ENCODE data around the gene PDE1C. TPM values are rescaled to one million over a fixed set of nuclear protein-coding genes. Genes with fewer than 3 reads are reported as not detected.

PDE1C gene
- total RNA-seq, 2 experiments from 2014 or later = not detected

- peak; percentile 7 for DNase-seq
- no peaks in the 10 kb centered on the region for H3K36me3 Mint-ChIP-seq (ENCODE audit: low read depth)
- intact Hi-C loops (cut with DNase I, micrococcal nuclease) = loop anchor here in 1 of 2 experiments (10.0 kb wide), 1 partner anchor 422 kb away; no protein-coding TSS in a partner anchor
- H3K27ac Mint-ChIP-seq = no peak overlapping the region
- H3K9me3 Mint-ChIP-seq (ENCODE audit: low read depth) = no peaks in the 10 kb centered on the region
- H3K4me1 Mint-ChIP-seq = no peaks in the 10 kb centered on the region
- ATAC-seq = peak; percentile 36
- ChIA-PET POLR2A (no interaction called here), CTCF (interaction anchor here (0.9 to 1.2 kb wide), 4 partner anchors 9 to 566 kb away, joined by 3 read pairs; no protein-coding TSS in a partner anchor)
- no peak overlapping the region for H3K4me3 Mint-ChIP-seq
- no peaks in the 10 kb centered on the region for H3K27me3 Mint-ChIP-seq
These were observed 287.7 kb downstream of the PDE1C start for GRCh38 chr7:31782411-31782991.

- no peaks in the 10 kb centered on the region for H3K4me1 Mint-ChIP-seq
- ATAC-seq (no peak), DNase-seq (no peak)
- no peaks in the 10 kb centered on the region for H3K27me3 Mint-ChIP-seq
- peaks cover 4% of the 10 kb centered on the region for H3K9me3 Mint-ChIP-seq (ENCODE audit: low read depth)
- no peak overlapping the region for H3K4me3 Mint-ChIP-seq
- intact Hi-C loops (cut with DNase I, micrococcal nuclease) = no loop called here
- POLR2A ChIA-PET = no interaction called here
- CTCF ChIA-PET = no interaction called here
- no peak overlapping the region for H3K27ac Mint-ChIP-seq
- H3K36me3 Mint-ChIP-seq (ENCODE audit: low read depth) = no peaks in the 10 kb centered on the region
These were observed 291.9 kb downstream of the PDE1C start for GRCh38 chr7:31778296-31778695.

GRCh38 chr7:31776616-31777015 lies 293.6 kb downstream of the PDE1C start:
- Mint-ChIP-seq H3K4me1 (no peaks in the 10 kb centered on the region), H3K36me3 (ENCODE audit: low read depth) (no peaks in the 10 kb centered on the region), H3K4me3 (no peak overlapping the region), H3K27ac (no peak overlapping the region), H3K9me3 (ENCODE audit: low read depth) (peaks cover 4% of the 10 kb centered on the region), H3K27me3 (no peaks in the 10 kb centered on the region)
- ChIA-PET POLR2A (no interaction called here), CTCF (no interaction called here)
- no peak for ATAC-seq
- DNase-seq = no peak
- intact Hi-C loops (cut with DNase I, micrococcal nuclease) = no loop called here

GRCh38 chr7:31775556-31775955 lies 294.7 kb downstream of the PDE1C start:
- Mint-ChIP-seq H3K9me3 (ENCODE audit: low read depth) (peaks cover 4% of the 10 kb centered on the region), H3K4me3 (no peak overlapping the region), H3K27ac (no peak overlapping the region), H3K4me1 (no peaks in the 10 kb centered on the region), H3K36me3 (ENCODE audit: low read depth) (no peaks in the 10 kb centered on the region), H3K27me3 (no peaks in the 10 kb centered on the region)
- DNase-seq = no peak
- ATAC-seq = no peak
- POLR2A ChIA-PET = interaction anchor here (0.5 kb wide), 1 partner anchor 355 kb away, joined by 4 read pairs; no protein-coding TSS in a partner anchor
- CTCF ChIA-PET = no interaction called here
- intact Hi-C loops (cut with DNase I, micrococcal nuclease) = no loop called here

- ChIA-PET POLR2A (interaction anchor here (0.6 kb wide), 1 partner anchor 143 kb away, joined by 5 read pairs; no protein-coding TSS in a partner anchor), CTCF (interaction anchor here (1.6 kb wide), 1 partner anchor 10 kb away, joined by 3 read pairs; no protein-coding TSS in a partner anchor)
- Mint-ChIP-seq H3K27me3 (no peaks in the 10 kb centered on the region), H3K4me3 (no peak overlapping the region), H3K36me3 (ENCODE audit: low read depth) (no peaks in the 10 kb centered on the region), H3K4me1 (no peaks in the 10 kb centered on the region), H3K9me3 (ENCODE audit: low read depth) (peaks cover 4% of the 10 kb centered on the region), H3K27ac (no peak overlapping the region)
- intact Hi-C loops (cut with DNase I, micrococcal nuclease) = no loop called here
- no peak for DNase-seq
- no peak for ATAC-seq
These were observed 298.0 kb downstream of the PDE1C start for GRCh38 chr7:31772211-31772610.

GRCh38 chr7:31767686-31768358 lies 302.4 kb downstream of the PDE1C start:
- Mint-ChIP-seq H3K4me3 (no peak overlapping the region), H3K4me1 (no peaks in the 10 kb centered on the region), H3K9me3 (ENCODE audit: low read depth) (no peaks in the 10 kb centered on the region), H3K27ac (no peak overlapping the region), H3K36me3 (ENCODE audit: low read depth) (no peaks in the 10 kb centered on the region), H3K27me3 (no peaks in the 10 kb centered on the region)
- CTCF ChIA-PET = no interaction called here
- intact Hi-C loops (cut with DNase I, micrococcal nuclease) = no loop called here
- no peak for ATAC-seq
- POLR2A ChIA-PET = no interaction called here
- DNase-seq = no peak

- no peaks in the 10 kb centered on the region for H3K9me3 Mint-ChIP-seq (ENCODE audit: low read depth)
- H3K27me3 Mint-ChIP-seq = no peaks in the 10 kb centered on the region
- DNase-seq (no peak), ATAC-seq (no peak)
- POLR2A ChIA-PET = no interaction called here
- no peaks in the 10 kb centered on the region for H3K4me1 Mint-ChIP-seq
- no peak overlapping the region for H3K4me3 Mint-ChIP-seq
- CTCF ChIA-PET = no interaction called here
- H3K27ac Mint-ChIP-seq = no peak overlapping the region
- intact Hi-C loops (cut with DNase I, micrococcal nuclease) = no loop called here
- no peaks in the 10 kb centered on the region for H3K36me3 Mint-ChIP-seq (ENCODE audit: low read depth)
These were observed 305.7 kb downstream of the PDE1C start for GRCh38 chr7:31764462-31764861.

GRCh38 chr7:31763548-31763947 lies 306.7 kb downstream of the PDE1C start:
- ChIA-PET CTCF (no interaction called here), POLR2A (no interaction called here)
- DNase-seq (no peak), ATAC-seq (no peak)
- Mint-ChIP-seq H3K9me3 (ENCODE audit: low read depth) (no peaks in the 10 kb centered on the region), H3K27me3 (no peaks in the 10 kb centered on the region), H3K36me3 (ENCODE audit: low read depth) (no peaks in the 10 kb centered on the region), H3K27ac (no peak overlapping the region), H3K4me1 (no peaks in the 10 kb centered on the region), H3K4me3 (no peak overlapping the region)
- intact Hi-C loops (cut with DNase I, micrococcal nuclease) = no loop called here

- H3K27ac Mint-ChIP-seq = no peak overlapping the region
- H3K36me3 Mint-ChIP-seq (ENCODE audit: low read depth) = no peaks in the 10 kb centered on the region
- H3K27me3 Mint-ChIP-seq = no peaks in the 10 kb centered on the region
- DNase-seq (no peak), ATAC-seq (no peak)
- intact Hi-C loops (cut with DNase I, micrococcal nuclease) = no loop called here
- H3K9me3 Mint-ChIP-seq (ENCODE audit: low read depth) = no peaks in the 10 kb centered on the region
- no peak overlapping the region for H3K4me3 Mint-ChIP-seq
- H3K4me1 Mint-ChIP-seq = no peaks in the 10 kb centered on the region
- ChIA-PET POLR2A (no interaction called here), CTCF (no interaction called here)
These were observed 308.6 kb downstream of the PDE1C start for GRCh38 chr7:31761646-31762045.

- Mint-ChIP-seq H3K27me3 (no peaks in the 10 kb centered on the region), H3K4me3 (no peak overlapping the region), H3K4me1 (no peaks in the 10 kb centered on the region), H3K9me3 (ENCODE audit: low read depth) (no peaks in the 10 kb centered on the region), H3K36me3 (ENCODE audit: low read depth) (no peaks in the 10 kb centered on the region), H3K27ac (no peak overlapping the region)
- intact Hi-C loops (cut with DNase I, micrococcal nuclease) = no loop called here
- ATAC-seq (no peak), DNase-seq (no peak)
- POLR2A ChIA-PET = no interaction called here
- CTCF ChIA-PET = no interaction called here
These were observed 311.5 kb downstream of the PDE1C start for GRCh38 chr7:31758755-31759154.

- Mint-ChIP-seq H3K9me3 (ENCODE audit: low read depth) (no peaks in the 10 kb centered on the region), H3K27me3 (peaks cover 2% of the 10 kb centered on the region), H3K27ac (no peak overlapping the region), H3K4me3 (no peak overlapping the region), H3K36me3 (ENCODE audit: low read depth) (no peaks in the 10 kb centered on the region), H3K4me1 (no peaks in the 10 kb centered on the region)
- POLR2A ChIA-PET = no interaction called here
- DNase-seq = no peak
- intact Hi-C loops (cut with DNase I, micrococcal nuclease) = no loop called here
- CTCF ChIA-PET = no interaction called here
- no peak for ATAC-seq
These were observed 318.5 kb downstream of the PDE1C start for GRCh38 chr7:31751726-31752125.

- ChIA-PET POLR2A (no interaction called here), CTCF (no interaction called here)
- H3K4me3 Mint-ChIP-seq = no peak overlapping the region
- no peaks in the 10 kb centered on the region for H3K9me3 Mint-ChIP-seq (ENCODE audit: low read depth)
- peaks cover 5% of the 10 kb centered on the region for H3K27me3 Mint-ChIP-seq
- ATAC-seq (no peak), DNase-seq (no peak)
- no peak overlapping the region for H3K27ac Mint-ChIP-seq
- H3K4me1 Mint-ChIP-seq = no peaks in the 10 kb centered on the region
- no peaks in the 10 kb centered on the region for H3K36me3 Mint-ChIP-seq (ENCODE audit: low read depth)
- intact Hi-C loops (cut with DNase I, micrococcal nuclease) = no loop called here
These were observed 322.1 kb downstream of the PDE1C start for GRCh38 chr7:31748084-31748483.

Data from activated CD4-positive, alpha-beta T cell treated with anti-CD3 and anti-CD28 coated beads for 36 hours (primary cell).